IMR-90 (cell line): ENCODE measurements around the gene RAB42.
"Not testable (repeated sequence)": the region's sequence is repeated elsewhere in the genome, so short reads cannot be mapped to it uniquely, and the experiment has no call there.

Source experiments
- BHLHE40 ChIP-seq: fragments of 150-350 bp; IDR thresholded peaks from 2 replicates; pipeline ENCODE4 v1.6.1; 2016; ENCODE audit warnings: mild to moderate bottlenecking, low read depth, low read length
- CEBPB ChIP-seq: IDR thresholded peaks from 2 replicates; pipeline ENCODE4 v1.6.1; 2012; ENCODE audit warnings: low read depth, low read length, improper control_type of control experiment
- CHD1 ChIP-seq: IDR thresholded peaks from 2 replicates; pipeline ENCODE4 v1.6.1; 2012; ENCODE audit warnings: low read depth, low read length, improper control_type of control experiment
- CTCF ChIP-seq: conservative IDR thresholded peaks from 2 replicates; pipeline ENCODE4 v1.5.1; 2012; ENCODE audit warnings: mild to moderate bottlenecking, low read depth, low read length, improper control_type of control experiment
- ELK1 ChIP-seq: fragments of 150-350 bp; IDR thresholded peaks from 2 replicates; pipeline ENCODE4 v1.6.1; 2016; ENCODE audit warnings: low read depth, mild to moderate bottlenecking, low read length, moderate library complexity, borderline replicate concordance
- FOS ChIP-seq: fragments of 150-350 bp; IDR thresholded peaks from 2 replicates; pipeline ENCODE4 v1.6.1; 2016; ENCODE audit warnings: low read depth, low read length
- MAZ ChIP-seq: IDR thresholded peaks from 2 replicates; pipeline ENCODE4 v1.6.1; 2012; ENCODE audit warnings: low read depth, mild to moderate bottlenecking, low read length, improper control_type of control experiment, moderate library complexity, borderline replicate concordance
- MXI1 ChIP-seq: IDR thresholded peaks from 2 replicates; pipeline ENCODE4 v1.6.1; 2012; ENCODE audit warnings: low read depth, mild to moderate bottlenecking, low read length, moderate library complexity, borderline replicate concordance
- POLR2A ChIP-seq: IDR thresholded peaks from 2 replicates; pipeline ENCODE4 v1.6.1; 2012; ENCODE audit warnings: mild to moderate bottlenecking, low read depth, low read length
- RFX5 ChIP-seq: IDR thresholded peaks from 2 replicates; pipeline ENCODE4 v1.8.0; 2012; ENCODE audit warnings: low read depth, mild to moderate bottlenecking, low read length, moderate library complexity
- USF2 ChIP-seq: fragments of 150-350 bp; IDR thresholded peaks from 2 replicates; pipeline ENCODE4 v1.6.1; 2017; ENCODE audit warnings: mild to moderate bottlenecking, antibody characterized with exemption, low read length, low read depth

- TF ChIP-seq CTCF, MXI1, POLR2A, ELK1, RFX5, BHLHE40, CHD1, FOS, MAZ, USF2: not testable (repeated sequence)
- peak; percentile 88 for TF ChIP-seq CEBPB
Observed at GRCh38 chr1:28572891-28573290, 19.2 kb upstream of the RAB42 start.
